HG03025 (cell line): ENCODE measurements around the gene PDXP.
"Not testable (repeated sequence)": the region's sequence is repeated elsewhere in the genome, so short reads cannot be mapped to it uniquely, and the experiment has no call there.

ENCODE experiments used
- ATAC-seq: cut with Tn5 transposase; IDR thresholded peaks from one replicate; pipeline ENCODE4 v1.9.1; 2021; ENCODE audit warnings: mild to moderate bottlenecking, moderate library complexity; ENCODE audit not compliant: unreplicated experiment, low FRiP score

The PDXP gene

GRCh38 chr22:37692627-37693285, 34.2 kb downstream of the PDXP start:
- no peak for ATAC-seq

- ATAC-seq, result not testable (repeated sequence)
Measured at GRCh38 chr22:37694131-37694530, 35.6 kb downstream of the PDXP start.

- ATAC-seq, result not testable (repeated sequence)
Measured at GRCh38 chr22:37696260-37696656, 37.7 kb downstream of the PDXP start.

- peak; percentile 47 for ATAC-seq
Measured at GRCh38 chr22:37696657-37697537, 38.4 kb downstream of the PDXP start, which contains the start of gene TRIOBP. Gene TRIOBP (plus strand): TSS chr22:37697048. CDS start chr22:37701366, 4,318 bp downstream.

GRCh38 chr22:37697538-37697835, 39.0 kb downstream of the PDXP start:
- no peak for ATAC-seq

- no peak for ATAC-seq
Measured at GRCh38 chr22:37701141-37701786, 42.7 kb downstream of the PDXP start.

GRCh38 chr22:37703906-37704305, 45.4 kb downstream of the PDXP start:
- no peak for ATAC-seq

- no peak for ATAC-seq
Measured at GRCh38 chr22:37704645-37705044, 46.1 kb downstream of the PDXP start.

GRCh38 chr22:37705205-37705604, 46.7 kb downstream of the PDXP start:
- ATAC-seq, result no peak

- ATAC-seq, result no peak
Measured at GRCh38 chr22:37708580-37709444, 50.3 kb downstream of the PDXP start.

- no peak for ATAC-seq
Measured at GRCh38 chr22:37709445-37709765, 50.9 kb downstream of the PDXP start.

- ATAC-seq, result no peak
Measured at GRCh38 chr22:37710675-37711074, 52.2 kb downstream of the PDXP start.

- ATAC-seq, result no peak
Measured at GRCh38 chr22:37711490-37711889, 53.0 kb downstream of the PDXP start.

GRCh38 chr22:37713761-37714160, 55.2 kb downstream of the PDXP start:
- ATAC-seq, result no peak

GRCh38 chr22:37714634-37715033, 56.1 kb downstream of the PDXP start:
- no peak for ATAC-seq

GRCh38 chr22:37715760-37716159, 57.2 kb downstream of the PDXP start:
- ATAC-seq, result no peak
